ENCODE data around the gene STK10. TPM values are rescaled to one million over a fixed set of nuclear protein-coding genes. Genes with fewer than 3 reads are reported as not detected.

The STK10 gene
- polyA plus RNA-seq, 2 of the 4 experiments (the other 2 are of a cell fraction) = 4.3 to 13.1 TPM

DNA sequence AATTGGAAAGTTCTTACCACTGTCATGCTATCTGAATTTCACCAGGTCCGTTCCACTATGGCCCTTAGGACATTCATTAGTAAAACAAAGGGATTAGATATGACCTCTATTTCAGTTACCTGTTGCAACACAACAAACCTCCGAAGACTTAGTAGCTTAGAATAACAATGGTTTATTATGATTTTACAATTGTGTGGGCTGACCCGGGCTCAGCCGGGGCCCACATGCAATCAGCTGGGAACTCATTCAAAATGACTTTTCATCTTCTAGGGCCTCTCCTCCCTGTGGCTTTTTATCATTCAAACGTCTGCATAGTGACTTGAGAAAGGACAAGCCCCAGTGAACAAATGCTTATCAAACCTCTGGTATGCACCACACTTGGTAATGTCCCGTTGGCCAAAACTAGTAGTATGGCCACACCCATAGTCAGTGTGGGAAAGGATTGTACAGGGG, 179.3 kb downstream of the STK10 start (continued):
- no peak for TF ChIP-seq CHD4 (IDR thresholded peaks at IDR 0.05; ENCODE audit: borderline replicate concordance)

DNA sequence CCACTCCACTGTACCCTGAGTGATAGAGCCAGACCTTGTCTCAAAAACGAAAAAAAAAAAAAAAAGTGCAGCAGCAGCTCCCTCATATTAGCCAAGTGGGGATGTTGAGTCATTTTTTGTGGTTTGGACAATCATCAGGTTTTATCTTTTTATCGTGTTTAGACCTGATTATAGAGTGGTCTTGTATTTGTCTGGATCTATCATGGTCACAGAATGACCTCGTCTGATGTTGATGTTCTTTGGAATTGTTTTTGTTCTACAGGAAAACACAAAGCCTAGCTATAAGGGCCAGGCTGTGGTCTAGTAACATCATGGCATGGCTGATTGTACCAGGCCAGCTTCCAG, 179.9 kb downstream of the STK10 start:
- no peak for DNase-seq (ENCODE audit: low read depth in 1 of 2, low spot score in 1 of 2)

DNA sequence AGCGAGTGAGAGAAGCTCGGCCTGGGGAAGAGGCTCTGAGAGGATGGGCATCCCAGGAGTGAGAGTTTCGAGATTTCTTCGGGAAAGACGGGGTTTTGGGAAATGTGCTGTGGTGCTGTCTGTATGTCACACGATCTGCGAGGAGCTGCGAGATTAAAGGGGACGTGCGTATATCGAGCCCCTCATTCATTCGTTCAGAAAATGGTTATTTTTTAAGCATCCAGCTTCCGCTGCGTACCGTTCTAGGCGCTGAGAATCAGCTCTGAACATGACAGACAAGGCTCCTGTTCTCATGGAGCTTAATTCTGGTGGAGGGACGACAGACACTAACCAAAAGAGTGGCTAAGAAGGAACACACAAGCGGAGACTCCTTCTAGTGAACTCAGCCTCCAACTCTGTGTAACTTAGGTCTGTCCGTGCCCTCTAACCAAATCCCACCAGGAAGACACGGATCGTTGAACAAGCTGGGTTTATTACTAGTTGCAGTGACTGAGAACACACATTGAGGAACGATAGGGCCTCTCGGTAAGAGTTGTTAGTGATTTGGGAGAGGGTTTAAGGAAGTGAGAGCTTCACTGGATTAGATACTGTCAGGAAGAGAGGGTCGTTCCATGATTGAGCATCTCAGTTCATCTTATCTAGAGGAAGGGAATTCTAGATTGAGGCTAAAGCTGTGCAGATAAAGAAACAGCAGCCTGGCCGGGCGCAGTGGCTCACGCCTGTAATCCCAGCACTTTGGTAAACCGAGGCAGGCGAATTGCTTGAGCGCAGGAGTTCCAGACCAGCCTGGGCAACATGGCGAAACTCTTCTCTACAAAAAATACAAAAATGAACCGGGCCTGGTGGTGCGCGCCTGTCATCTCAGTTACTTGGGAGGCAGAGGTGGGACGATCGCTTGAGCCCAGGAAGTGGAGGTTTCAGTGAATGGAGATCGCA, 180.6 kb downstream of the STK10 start:
- peaks cover 30% of the 10 kb centered on the region for H3K4me1 ChIP-seq

More for the DNA sequence above, 179.9 kb downstream of the STK10 start:
- CTCF ChIA-PET = interaction anchor here (0.6 to 3.1 kb wide), 5 partner anchors 31 to 181 kb away, joined by 3 to 30 read pairs (median 4); partner anchors contain the start of gene STK10
- TF ChIP-seq BHLHE40 (IDR thresholded peaks at IDR 0.05; ENCODE audit: low read depth, low read length) (no peak), HOXB5 (CRISPR knock-in tag; IDR thresholded peaks at IDR 0.05) (no peak), PHF8 (IDR thresholded peaks at IDR 0.05; ENCODE audit: borderline replicate concordance, low read depth) (no peak), CBX2 (IDR thresholded peaks at IDR 0.05; ENCODE audit: borderline replicate concordance, low read depth) (no peak), ZSCAN20 (CRISPR knock-in tag; IDR thresholded peaks at IDR 0.05) (no peak), EHF (CRISPR knock-in tag; IDR thresholded peaks at IDR 0.05) (no peak), JUN (IDR thresholded peaks at IDR 0.05) (no peak), EHMT2 (IDR thresholded peaks at IDR 0.05; ENCODE audit: low read depth) (no peak)
- FAIRE-seq = no peak
- Histone ChIP-seq H3K4me1 (peaks cover 24% of the 10 kb centered on the region), H3K27ac (no peak overlapping the region), H3K4me2 (peak overlapping the region; percentile 92), H3K9me3 (no peaks in the 10 kb centered on the region), H3K4me3 (no peak overlapping the region)
- no peak for ATAC-seq
- 55% methylated on average over 3 of the region's 3 CpGs for WGBS (ENCODE audit: missing lambda C conversion rate)
- POLR2A ChIA-PET = interaction anchor here (0.9 kb wide), 1 partner anchor 49 kb away, joined by 4 read pairs; no protein-coding TSS in a partner anchor

DNA sequence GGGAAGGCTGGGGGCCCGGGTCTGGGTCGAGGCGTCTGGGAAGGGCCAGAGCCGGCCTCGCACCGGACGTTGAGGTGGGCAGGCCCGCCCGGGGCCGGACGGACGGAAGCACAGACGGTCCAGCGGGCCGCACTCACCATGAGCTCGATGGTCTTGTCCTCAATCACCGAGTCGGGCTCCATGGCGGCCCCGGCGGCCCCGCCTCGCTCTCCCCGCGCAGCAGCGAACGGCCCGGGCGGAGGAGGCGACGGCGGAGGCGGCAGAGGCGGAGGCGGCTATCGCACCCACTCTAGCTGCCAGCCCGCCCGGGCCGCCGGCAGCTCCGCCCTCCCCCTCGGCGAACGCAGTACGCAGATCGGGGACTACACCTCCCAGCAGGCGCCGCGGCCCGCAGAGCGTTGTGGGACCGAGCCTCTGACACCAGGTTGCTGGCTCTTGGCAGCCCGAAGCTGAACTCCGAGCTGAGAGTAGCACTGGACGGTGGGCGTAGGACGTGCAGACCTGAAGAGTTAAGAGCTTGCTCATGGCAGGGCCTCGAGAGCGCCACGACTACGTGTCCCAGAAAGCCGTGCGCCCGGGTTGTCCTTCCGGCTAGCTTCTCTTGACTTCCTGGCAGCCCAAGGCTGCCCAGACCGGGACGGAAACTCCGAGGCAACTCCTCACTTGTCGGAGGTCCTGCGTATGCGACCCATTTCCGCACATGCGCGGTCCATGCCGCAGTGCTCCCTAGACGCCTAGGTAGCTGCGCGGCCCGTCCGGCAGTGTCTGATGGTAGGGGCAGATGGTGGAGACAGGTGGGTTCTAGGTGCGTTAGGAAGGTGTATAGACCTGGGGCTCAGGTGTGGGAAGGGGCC, 181.5 kb downstream of the STK10 start, which contains the start of gene FBXW11:
Gene FBXW11 (minus strand): TSS at position 318 of the 854 bp plus-strand sequence. CDS start 136 bp downstream, at position 182.
- peak within 1 kb of the TSS; percentile 92 for H3K4me2 ChIP-seq
- no peaks in the 10 kb centered on the region for H3K9me3 ChIP-seq
- peak within 1 kb of the TSS; percentile 94 to 98 for H3K27ac ChIP-seq
- WGBS (ENCODE audit: missing lambda C conversion rate) = 1% methylated on average over 18 of the region's 81 CpGs
- peak within 1 kb of the TSS; percentile 93 for H3K4me3 ChIP-seq
- ATAC-seq = peak; percentile 93 to 94
- ChIA-PET CTCF (interaction anchor here (0.6 to 3.1 kb wide), 10 partner anchors 9 to 287 kb away, joined by 3 to 30 read pairs (median 4); partner anchors contain the start of gene STK10), POLR2A (interaction anchor here (0.7 to 2.1 kb wide), 12 partner anchors 8 to 619 kb away, joined by 3 to 12 read pairs (median 4); partner anchors contain the start of genes NPM1, STK10 and UBTD2)
- FAIRE-seq = no peak
- H3K4me1 ChIP-seq = peaks cover 30% of the 10 kb centered on the region
- DNase-seq (ENCODE audit: low read depth in 1 of 2, low spot score in 1 of 2) = peak; percentile 97
- TF ChIP-seq HDAC2 (IDR thresholded peaks at IDR 0.05) (no peak), TP53 (CRISPR knock-in tag; IDR thresholded peaks at IDR 0.05) (no peak), SREBF2 (IDR thresholded peaks at IDR 0.05) (no peak), PHF8 (IDR thresholded peaks at IDR 0.05; ENCODE audit: borderline replicate concordance, low read depth) (peak; percentile 84; the same call in 1 of the 2 replicates), EHMT2 (IDR thresholded peaks at IDR 0.05; ENCODE audit: low read depth) (no peak), FOSL2 (IDR thresholded peaks at IDR 0.05) (no peak), FOSL2 (CRISPR knock-in tag; IDR thresholded peaks at IDR 0.05) (0 out of 2 replicates have a peak, but pooled peaks have one; percentile 4), JUNB (IDR thresholded peaks at IDR 0.05) (no peak), EP300 (IDR thresholded peaks at IDR 0.05) (no peak), FOXS1 (CRISPR knock-in tag; IDR thresholded peaks at IDR 0.05) (no peak), ZNF302 (CRISPR knock-in tag; IDR thresholded peaks at IDR 0.05) (no peak), CHD2 (IDR thresholded peaks at IDR 0.05; ENCODE audit: low read length, partially characterized antibody) (no peak), RCOR1 (IDR thresholded peaks at IDR 0.05; ENCODE audit: low read depth, low read length) (no peak), ESRRA (IDR thresholded peaks at IDR 0.05; ENCODE audit: borderline replicate concordance, low read length) (no peak)
- TF ChIP-seq, protein P1, sequence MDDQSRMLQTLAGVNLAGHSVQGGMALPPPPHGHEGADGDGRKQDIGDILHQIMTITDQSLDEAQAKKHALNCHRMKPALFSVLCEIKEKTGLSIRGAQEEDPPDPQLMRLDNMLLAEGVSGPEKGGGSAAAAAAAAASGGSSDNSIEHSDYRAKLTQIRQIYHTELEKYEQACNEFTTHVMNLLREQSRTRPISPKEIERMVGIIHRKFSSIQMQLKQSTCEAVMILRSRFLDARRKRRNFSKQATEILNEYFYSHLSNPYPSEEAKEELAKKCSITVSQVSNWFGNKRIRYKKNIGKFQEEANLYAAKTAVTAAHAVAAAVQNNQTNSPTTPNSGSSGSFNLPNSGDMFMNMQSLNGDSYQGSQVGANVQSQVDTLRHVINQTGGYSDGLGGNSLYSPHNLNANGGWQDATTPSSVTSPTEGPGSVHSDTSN (IDR thresholded peaks at IDR 0.05) = no peak
- TF ChIP-seq, protein P2, sequence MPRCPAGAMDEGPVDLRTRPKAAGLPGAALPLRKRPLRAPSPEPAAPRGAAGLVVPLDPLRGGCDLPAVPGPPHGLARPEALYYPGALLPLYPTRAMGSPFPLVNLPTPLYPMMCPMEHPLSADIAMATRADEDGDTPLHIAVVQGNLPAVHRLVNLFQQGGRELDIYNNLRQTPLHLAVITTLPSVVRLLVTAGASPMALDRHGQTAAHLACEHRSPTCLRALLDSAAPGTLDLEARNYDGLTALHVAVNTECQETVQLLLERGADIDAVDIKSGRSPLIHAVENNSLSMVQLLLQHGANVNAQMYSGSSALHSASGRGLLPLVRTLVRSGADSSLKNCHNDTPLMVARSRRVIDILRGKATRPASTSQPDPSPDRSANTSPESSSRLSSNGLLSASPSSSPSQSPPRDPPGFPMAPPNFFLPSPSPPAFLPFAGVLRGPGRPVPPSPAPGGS (IDR thresholded peaks at IDR 0.05) = peak; percentile 74

More for the DNA sequence above, 180.6 kb downstream of the STK10 start:
- 39% methylated on average over 37 of the region's 37 CpGs for WGBS (ENCODE audit: missing lambda C conversion rate)
- TF ChIP-seq BHLHE40 (IDR thresholded peaks at IDR 0.05; ENCODE audit: low read depth, low read length) = no peak
- TF ChIP-seq, protein P3, sequence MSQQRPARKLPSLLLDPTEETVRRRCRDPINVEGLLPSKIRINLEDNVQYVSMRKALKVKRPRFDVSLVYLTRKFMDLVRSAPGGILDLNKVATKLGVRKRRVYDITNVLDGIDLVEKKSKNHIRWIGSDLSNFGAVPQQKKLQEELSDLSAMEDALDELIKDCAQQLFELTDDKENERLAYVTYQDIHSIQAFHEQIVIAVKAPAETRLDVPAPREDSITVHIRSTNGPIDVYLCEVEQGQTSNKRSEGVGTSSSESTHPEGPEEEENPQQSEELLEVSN (IDR thresholded peaks at IDR 0.05; ENCODE audit: borderline replicate concordance, low read depth) = no peak
- TF ChIP-seq PHF8 (IDR thresholded peaks at IDR 0.05; ENCODE audit: borderline replicate concordance, low read depth) = peak; percentile 75; the same call in 1 of the 2 replicates
- no peak for TF ChIP-seq HOXA7 (CRISPR knock-in tag; IDR thresholded peaks at IDR 0.05)
- Histone ChIP-seq H3K4me3 (peak overlapping the region; percentile 93), H3K9me3 (no peaks in the 10 kb centered on the region), H3K27ac (peak overlapping the region; percentile 94 to 98), H3K4me2 (peak overlapping the region; percentile 92)
- ATAC-seq = peak in 1 of 2 experiments; percentile 26; a peak in 4 of 6 replicates
- ChIA-PET POLR2A (interaction anchor here (0.9 to 2.1 kb wide), 9 partner anchors 9 to 589 kb away, joined by 3 to 12 read pairs (median 4); partner anchors contain the start of genes STK10 and UBTD2), CTCF (interaction anchor here (0.6 to 3.1 kb wide), 11 partner anchors 9 to 286 kb away, joined by 3 to 30 read pairs (median 4); partner anchors contain the start of gene STK10)
- FAIRE-seq = no peak
- no peak for DNase-seq (ENCODE audit: low read depth in 1 of 2, low spot score in 1 of 2)
